ENCODE data around the gene CREM. TPM values are rescaled to one million over a fixed set of nuclear protein-coding genes. Genes with fewer than 3 reads are reported as not detected.

CREM gene
- total RNA-seq, 1 donor from 2014 or later: 67.6 TPM

Small RNA genes within 50 kb of the gene (small RNA-seq; reads per million reads assigned to genes)
- gene MIR3611 (ENCODE audit: low replicate concordance): not detected
- gene RNU6-1167P (ENCODE audit: low replicate concordance): not detected
- gene RNU6-794P (ENCODE audit: low replicate concordance): not detected
- not detected for gene RNU7-77P (ENCODE audit: low replicate concordance)

Other genes starting within 250 kb of the CREM start
- gene CUL2, start 36.5 kb upstream of the CREM start, total RNA-seq: 60.4 TPM
- gene CCNY, start 209.7 kb downstream of the CREM start, total RNA-seq: 52.1 TPM

Measured in tongue (tissue), 2 donors.